OCI-LY7 (cell line): Measurements from ENCODE around the gene TFAP2E. TPM values are rescaled to one million over a fixed set of nuclear protein-coding genes. Genes with fewer than 3 reads are reported as not detected.
A peak's percentile ranks its signal among the peaks of the same experiment; 100 is the strongest.

Experiments
- BruUV-seq: library from RNA; stranded (reverse); fragments of 400-500 nt; replicated peaks from 2 replicates; lab custom pipeline; 2021; lab: Mats Ljungman, UMichigan
- CTCF ChIA-PET: fragments of 300-600 bp; sonication (Branson Sonifier 250); formaldehyde crosslinking; loops from one replicate; lab custom pipeline; 2022; ENCODE audit warnings: antibody characterized with exemption; ENCODE audit not compliant: unreplicated experiment; lab: Charles Lee
- POLR2A ChIA-PET: fragments of 300-600 bp; sonication (Branson Sonifier 250); formaldehyde crosslinking; loops from one replicate; lab custom pipeline; 2022; ENCODE audit warnings: antibody characterized with exemption; lab: Charles Lee
- DNase-seq: peaks from one replicate; pipeline ENCODE4 v3.0.0-alpha.2; 2015; ENCODE audit warnings: low spot score
- H2AFZ ChIP-seq: fragments of 200-600 bp; sonication (generic), shearing (Covaris generic); 2 replicates; pipeline ENCODE4 v1.6.1; 2014; ENCODE audit warnings: mild to moderate bottlenecking, antibody characterized with exemption, low read length, moderate library complexity
- H3K27ac ChIP-seq: fragments of 200-600 bp; sonication (generic); 2 replicates; pipeline ENCODE4 v1.5.1; 2014; ENCODE audit warnings: mixed run types, low read depth, mild to moderate bottlenecking, moderate library complexity, low read length, inconsistent platforms; ENCODE audit not compliant: poor library complexity, severe bottlenecking
- H3K36me3 ChIP-seq: fragments of 200-600 bp; sonication (generic); 2 replicates; pipeline ENCODE4 v1.6.1; 2014; ENCODE audit warnings: mild to moderate bottlenecking, antibody characterized with exemption, low read length, moderate library complexity, mixed read lengths; ENCODE audit not compliant: insufficient read depth
- H3K4me1 ChIP-seq: fragments of 200-600 bp; sonication (generic); 2 replicates; pipeline ENCODE4 v1.5.1; 2014; ENCODE audit warnings: mild to moderate bottlenecking, low read length; ENCODE audit not compliant: insufficient read depth, poor library complexity, severe bottlenecking
- H3K4me2 ChIP-seq: fragments of 200-600 bp; sonication (generic); 2 replicates; pipeline ENCODE4 v1.6.1; 2014; ENCODE audit warnings: mild to moderate bottlenecking, low read length
- H3K4me3 ChIP-seq: fragments of 200-600 bp; sonication (generic); 2 replicates; pipeline ENCODE4 v1.5.1; 2014; ENCODE audit warnings: mild to moderate bottlenecking, low read depth, low read length; ENCODE audit not compliant: poor library complexity, severe bottlenecking
- H3K79me2 ChIP-seq: fragments of 200-600 bp; sonication (generic); 2 replicates; pipeline ENCODE4 v1.6.1; 2016; ENCODE audit warnings: low read depth, mild to moderate bottlenecking, low read length, moderate library complexity, mixed read lengths; ENCODE audit not compliant: insufficient read depth
- H3K9me2 ChIP-seq: fragments of 200-600 bp; sonication (generic); 2 replicates; pipeline ENCODE4 v1.6.1; 2016; ENCODE audit warnings: mild to moderate bottlenecking, low read length, mixed read lengths; ENCODE audit not compliant: insufficient read depth
- H3K9me3 ChIP-seq: fragments of 200-600 bp; sonication (generic); 2 replicates; pipeline ENCODE4 v1.6.1; 2014; ENCODE audit warnings: mild to moderate bottlenecking, mixed run types, low read length, mixed read lengths
- H4K20me1 ChIP-seq: fragments of 200-600 bp; sonication (generic); 2 replicates; pipeline ENCODE4 v1.6.1; 2014; ENCODE audit warnings: mild to moderate bottlenecking, antibody characterized with exemption, low read length, moderate library complexity, mixed read lengths; ENCODE audit not compliant: insufficient read depth
- EZH2phosphoT487 ChIP-seq: fragments of 200-600 bp; sonication (generic); IDR thresholded peaks from 2 replicates; pipeline ENCODE4 v1.6.1; 2018; ENCODE audit warnings: low read depth, borderline replicate concordance, mild to moderate bottlenecking, mixed run types, antibody characterized with exemption, low read length, moderate library complexity, mixed read lengths
- intact Hi-C: fragments of 100-400 bp; cut with micrococcal nuclease; formaldehyde crosslinking; loops from one replicate; pipeline ENCODE4 v1.10.0; 2022; ENCODE audit not compliant: unreplicated experiment
- total RNA-seq, 2 experiments: library from RNA; depleted of rRNA in 1 of 2; stranded (reverse); fragments of >200 nt in 1 of 2; shearing (Covaris generic) in 1 of 2; gene quantifications; 2 replicates each; pipeline ENCODE4 v1.2.3, GENCODE V29; 2014 to 2022
- TF ChIP-seq, protein P1 (sequence below): fragments of 200-600 bp; sonication (generic); conservative IDR thresholded peaks from 2 replicates; pipeline ENCODE4 v1.5.1; 2014; ENCODE audit warnings: mild to moderate bottlenecking, antibody characterized with exemption, low read length, moderate library complexity, mixed read lengths

TFAP2E gene
- total RNA-seq, 2 experiments from 2014 or later: 1.1 to 1.2 TPM

DNA sequence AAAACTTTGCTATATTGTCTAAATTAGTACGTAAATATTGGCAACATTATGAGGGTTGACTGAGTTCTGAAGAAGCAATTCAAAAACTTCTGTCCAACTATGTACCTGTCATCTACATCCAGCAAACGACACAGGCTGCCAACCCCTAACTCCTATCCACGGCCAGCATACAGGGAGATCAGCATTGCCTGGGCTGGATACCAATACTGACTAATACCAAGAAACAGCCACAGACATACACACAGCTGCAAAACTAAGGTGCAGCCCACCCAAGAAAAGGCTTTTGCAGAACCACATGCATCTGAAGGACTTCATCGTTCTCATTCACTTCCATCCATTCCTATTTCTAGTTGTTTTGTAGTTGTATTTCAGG is 17.9 kb upstream of the TFAP2E start:
- no peak overlapping the region for H2AFZ ChIP-seq
- no peak overlapping the region for H3K4me3 ChIP-seq
- peaks cover 37% of the 10 kb centered on the region for H3K36me3 ChIP-seq
- BruUV-seq: no TSS peak
- no peak for DNase-seq
- H3K4me2 ChIP-seq: no peak overlapping the region; the same call in 1 of the 2 replicates
- H3K4me1 ChIP-seq: peaks cover 25% of the 10 kb centered on the region
- H3K79me2 ChIP-seq: peaks cover 11% of the 10 kb centered on the region; the same call in 1 of the 2 replicates
- H3K9me2 ChIP-seq: no peaks in the 10 kb centered on the region
- ChIA-PET CTCF (interaction anchor here (1.1 to 1.2 kb wide), 2 partner anchors 9 to 160 kb away, joined by 3 read pairs; no protein-coding TSS in a partner anchor), POLR2A (interaction anchor here (0.6 kb wide), 1 partner anchor 1989 kb away, joined by 3 read pairs; no protein-coding TSS in a partner anchor)
- no peaks in the 10 kb centered on the region for H4K20me1 ChIP-seq
- H3K9me3 ChIP-seq: no peaks in the 10 kb centered on the region
- no peak for TF ChIP-seq EZH2phosphoT487
- TF ChIP-seq, protein P1, sequence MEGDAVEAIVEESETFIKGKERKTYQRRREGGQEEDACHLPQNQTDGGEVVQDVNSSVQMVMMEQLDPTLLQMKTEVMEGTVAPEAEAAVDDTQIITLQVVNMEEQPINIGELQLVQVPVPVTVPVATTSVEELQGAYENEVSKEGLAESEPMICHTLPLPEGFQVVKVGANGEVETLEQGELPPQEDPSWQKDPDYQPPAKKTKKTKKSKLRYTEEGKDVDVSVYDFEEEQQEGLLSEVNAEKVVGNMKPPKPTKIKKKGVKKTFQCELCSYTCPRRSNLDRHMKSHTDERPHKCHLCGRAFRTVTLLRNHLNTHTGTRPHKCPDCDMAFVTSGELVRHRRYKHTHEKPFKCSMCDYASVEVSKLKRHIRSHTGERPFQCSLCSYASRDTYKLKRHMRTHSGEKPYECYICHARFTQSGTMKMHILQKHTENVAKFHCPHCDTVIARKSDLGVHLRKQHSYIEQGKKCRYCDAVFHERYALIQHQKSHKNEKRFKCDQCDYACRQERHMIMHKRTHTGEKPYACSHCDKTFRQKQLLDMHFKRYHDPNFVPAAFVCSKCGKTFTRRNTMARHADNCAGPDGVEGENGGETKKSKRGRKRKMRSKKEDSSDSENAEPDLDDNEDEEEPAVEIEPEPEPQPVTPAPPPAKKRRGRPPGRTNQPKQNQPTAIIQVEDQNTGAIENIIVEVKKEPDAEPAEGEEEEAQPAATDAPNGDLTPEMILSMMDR: no peak
- intact Hi-C loops: loop anchor here (5.0 kb wide), 1 partner anchor 48 kb away; no protein-coding TSS in a partner anchor
- no peak overlapping the region for H3K27ac ChIP-seq

DNA sequence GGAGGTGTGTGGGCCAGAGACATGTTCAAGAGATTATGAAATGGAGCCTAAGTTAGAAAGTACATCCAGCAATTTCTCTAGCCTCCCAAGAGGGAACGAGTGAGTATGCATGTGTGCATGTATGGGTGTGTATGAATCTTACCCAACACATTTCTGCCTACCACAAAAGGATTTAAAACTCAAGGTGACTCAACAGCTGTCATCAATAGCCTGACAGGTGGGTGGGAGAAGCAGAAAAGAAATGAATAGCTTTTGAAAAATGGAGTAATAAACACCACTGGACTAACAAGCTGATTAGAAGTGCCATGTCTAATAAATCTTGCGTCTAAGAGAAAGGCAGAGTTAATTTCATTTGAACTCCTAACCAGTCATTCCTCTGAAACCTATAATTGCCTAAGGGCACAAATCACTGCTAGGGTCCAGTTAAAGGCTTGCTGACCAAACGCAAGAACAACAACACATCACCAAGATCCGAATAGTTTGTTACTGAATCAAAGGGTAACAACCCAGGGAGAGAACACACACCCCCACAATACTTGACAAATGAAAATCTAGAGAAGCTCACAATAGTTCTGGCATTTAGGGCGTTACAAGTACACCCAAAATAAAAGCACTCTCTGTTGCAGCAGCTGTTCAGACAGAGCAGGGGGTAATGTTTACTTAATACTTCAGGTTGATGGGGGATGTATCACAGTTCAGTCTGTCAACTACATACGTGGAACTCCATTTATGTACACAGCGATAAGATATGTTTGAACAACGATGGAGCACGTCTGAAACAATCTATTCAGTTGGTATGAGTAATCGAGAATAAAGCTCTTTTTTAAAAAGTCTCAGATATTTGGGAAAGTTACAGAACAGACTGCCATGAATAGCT is 17.3 kb upstream of the TFAP2E start:
- BruUV-seq: TSS peak; percentile 42
- Histone ChIP-seq H3K36me3 (peaks cover 33% of the 10 kb centered on the region), H3K4me1 (peaks cover 25% of the 10 kb centered on the region), H3K79me2 (peaks cover 11% of the 10 kb centered on the region; the same call in 1 of the 2 replicates), H3K9me3 (no peaks in the 10 kb centered on the region), H4K20me1 (no peaks in the 10 kb centered on the region), H3K27ac (no peak overlapping the region), H3K4me3 (peak overlapping the region; percentile 99), H2AFZ (no peak overlapping the region), H3K9me2 (no peaks in the 10 kb centered on the region), H3K4me2 (peak overlapping the region; percentile 97)
- no peak for TF ChIP-seq EZH2phosphoT487
- TF ChIP-seq, protein P1: no peak
- intact Hi-C loops: loop anchor here (5.0 kb wide), 1 partner anchor 49 kb away; no protein-coding TSS in a partner anchor
- no peak for DNase-seq
- ChIA-PET CTCF (interaction anchor here (0.9 to 1.5 kb wide), 4 partner anchors 9 to 171 kb away, joined by 3 read pairs; no protein-coding TSS in a partner anchor), POLR2A (interaction anchor here (0.6 to 0.8 kb wide), 5 partner anchors 13 to 1988 kb away, joined by 3 read pairs; no protein-coding TSS in a partner anchor)
